Stomach smooth muscle (tissue), 2 donors: ENCODE data around the gene ZNF208.
"Not testable (repeated sequence)": the region's sequence is repeated elsewhere in the genome, so short reads cannot be mapped to it uniquely, and the experiment has no call there.

ENCODE experiments used
- H3K27ac ChIP-seq: one replicate; pipeline ENCODE4 v1.7.0; 2013; ENCODE audit warnings: mild to moderate bottlenecking, low read length, inconsistent platforms
- H3K27me3 ChIP-seq, 2 donors: one replicate each; pipeline ENCODE4 v1.7.0; 2013; ENCODE audit warnings: low read length in 2 of 2; ENCODE audit not compliant: insufficient read depth in 2 of 2, control insufficient read depth in 1 of 2
- H3K36me3 ChIP-seq, 2 donors: one replicate each; pipeline ENCODE4 v1.7.0; 2013; ENCODE audit warnings: low read length in 2 of 2; ENCODE audit not compliant: control insufficient read depth in 2 of 2, insufficient read depth in 2 of 2
- H3K4me1 ChIP-seq: one replicate; pipeline ENCODE4 v1.7.0; 2013; ENCODE audit warnings: low read length; ENCODE audit not compliant: control insufficient read depth, insufficient read depth
- H3K4me3 ChIP-seq, 2 donors: one replicate each; pipeline ENCODE4 v1.7.0; 2013; ENCODE audit warnings: low read length in 2 of 2
- H3K9ac ChIP-seq, 2 donors: one replicate each; pipeline ENCODE4 v1.7.0; 2013; ENCODE audit warnings: low read length in 2 of 2, mild to moderate bottlenecking in 1 of 2
- H3K9me3 ChIP-seq, 2 donors: one replicate each; pipeline ENCODE4 v1.7.0; 2013; ENCODE audit warnings: low read length in 2 of 2; ENCODE audit not compliant: control insufficient read depth in 2 of 2
- donor health status: healthy.
- donor health status: Pancreatic carcinoma.

Gene ZNF208

DNA sequence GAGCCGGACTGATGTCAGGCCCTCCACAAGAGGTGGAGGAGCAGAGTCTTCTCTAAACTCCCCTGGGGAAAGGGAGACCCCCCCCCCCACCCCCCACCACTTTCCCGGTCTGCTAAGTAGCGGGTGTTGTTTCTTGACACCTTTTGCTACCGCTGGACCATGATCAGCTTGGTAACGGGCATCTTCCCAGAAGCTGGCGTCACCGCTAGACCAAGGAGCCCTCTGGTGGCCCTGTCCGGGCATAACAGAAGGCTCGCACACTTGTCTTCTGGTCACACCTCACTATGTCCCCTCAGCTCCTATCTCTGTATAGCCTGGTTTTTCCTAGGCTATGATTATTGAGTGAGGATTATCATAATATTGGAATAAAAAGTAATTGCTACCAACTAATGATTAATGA is 120.7 kb downstream of the ZNF208 start:
- H3K36me3 ChIP-seq, H3K9ac ChIP-seq: not testable (repeated sequence)

DNA sequence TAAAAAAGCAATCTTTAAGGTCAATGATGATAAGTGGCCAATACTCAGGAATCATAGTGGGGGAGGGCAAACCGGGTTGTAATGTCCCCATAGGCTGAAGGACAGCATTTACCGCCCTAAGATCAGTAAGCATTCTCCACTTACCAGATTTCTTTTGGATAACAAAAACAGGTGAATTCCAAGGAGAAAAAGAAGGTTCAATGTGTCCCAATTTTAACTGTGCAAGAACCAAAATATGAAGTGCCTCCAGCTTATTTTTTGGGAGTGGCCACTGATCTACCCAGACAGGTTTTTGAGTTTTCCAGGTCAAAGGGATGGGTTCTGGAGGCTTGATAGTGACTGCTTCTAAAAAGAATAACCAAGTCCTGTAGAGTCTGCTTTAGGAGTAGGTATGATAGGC is 125.2 kb downstream of the ZNF208 start:
- not testable (repeated sequence) for H3K27me3 ChIP-seq, H3K4me3 ChIP-seq, H3K9me3 ChIP-seq, H3K27ac ChIP-seq, H3K4me1 ChIP-seq, H3K36me3 ChIP-seq, H3K9ac ChIP-seq

More for the DNA sequence above, 120.7 kb downstream of the ZNF208 start:
- H3K9me3 ChIP-seq, H3K4me1 ChIP-seq, H3K27ac ChIP-seq, H3K27me3 ChIP-seq, H3K4me3 ChIP-seq: not testable (repeated sequence)

DNA sequence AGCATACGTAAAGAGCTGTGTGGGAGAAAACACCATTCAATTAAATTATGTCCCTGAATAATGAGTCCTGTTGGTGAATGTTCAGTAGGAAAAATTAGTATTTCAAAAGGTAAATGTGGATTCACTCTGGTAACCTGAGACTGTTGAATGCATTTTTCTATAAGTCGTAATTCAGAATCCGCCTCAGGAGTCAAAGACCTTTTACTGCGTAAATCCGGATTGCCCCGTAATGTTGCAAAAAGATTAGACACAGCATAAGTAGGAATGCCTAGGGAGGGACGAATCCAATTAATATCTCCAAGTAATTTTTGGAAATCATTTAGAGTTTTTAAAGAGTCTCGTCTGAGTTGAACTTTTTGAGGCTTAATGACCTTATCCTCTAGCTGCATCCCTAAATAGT is 126.0 kb downstream of the ZNF208 start:
- H3K36me3 ChIP-seq, H3K9ac ChIP-seq, H3K9me3 ChIP-seq, H3K4me3 ChIP-seq, H3K4me1 ChIP-seq, H3K27me3 ChIP-seq, H3K27ac ChIP-seq: not testable (repeated sequence)

DNA sequence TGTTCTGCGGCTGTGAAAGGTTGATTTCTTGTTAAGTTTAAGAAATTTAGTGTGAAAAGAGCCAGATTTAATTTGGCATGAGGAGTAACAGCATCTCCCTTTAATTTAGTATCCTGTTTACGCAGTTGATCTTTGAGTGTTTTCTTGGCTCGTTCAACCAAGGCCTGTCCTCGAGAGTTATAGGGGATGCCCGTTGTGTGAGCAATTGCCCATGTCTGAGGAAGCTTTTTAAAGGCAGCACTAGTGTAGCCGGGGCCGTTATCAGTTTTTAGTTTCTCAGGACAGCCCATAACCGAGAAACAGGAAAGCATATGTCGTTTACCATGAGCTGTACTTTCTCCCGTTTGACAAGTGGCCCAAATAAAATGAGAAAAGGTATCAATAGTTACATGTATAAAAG is 127.2 kb downstream of the ZNF208 start:
- H3K9me3 ChIP-seq: peaks cover 0 to 3% of the 10 kb centered on the region in 2 donors
- H3K4me1 ChIP-seq: no peaks in the 10 kb centered on the region
- no peak overlapping the region for H3K27ac ChIP-seq
- H3K4me3 ChIP-seq: no peak overlapping the region
- no peaks in the 10 kb centered on the region for H3K36me3 ChIP-seq
- no peak overlapping the region for H3K9ac ChIP-seq
- H3K27me3 ChIP-seq: no peaks in the 10 kb centered on the region
